Neural cell (in vitro differentiated cells): ENCODE results near the gene GCSAM. TPM values are rescaled to one million over a fixed set of nuclear protein-coding genes. Genes with fewer than 3 reads are reported as not detected.

Experiments
- polyA plus RNA-seq: library from polyadenylated mRNA; depleted of rRNA; stranded (reverse); fragments of >200 nt; gene quantifications from 2 replicates; pipeline ENCODE4 v1.2.3, GENCODE V29; 2014
- small RNA-seq, 3 experiments: library from RNA; depleted of rRNA; stranded (forward); fragments of <200 nt; gene quantifications; one replicate each; pipeline ENCODE3, GENCODE V24; 2012

GCSAM gene
- polyA plus RNA-seq, 1 donor from 2014 or later, result not detected

Small RNAs within 50 kb of the gene (small RNA-seq; reads per million reads assigned to genes)
- 0 reads per million in 3 experiments for gene MIR567

Other genes starting within 250 kb of the GCSAM start
- gene ABHD10, start 154.2 kb downstream of the GCSAM start, polyA plus RNA-seq, result 82.4 and 84.7 TPM in 2 replicates
- gene TAGLN3, start 134.3 kb downstream of the GCSAM start, polyA plus RNA-seq, result 519 and 568 TPM in 2 replicates
- 0.34 and 0.52 TPM in 2 replicates for gene TMPRSS7, start 98.5 kb downstream of the GCSAM start, polyA plus RNA-seq
- 0.21 TPM in 1 of 2 replicates, not detected in the other for gene C3orf52, start 46.9 kb downstream of the GCSAM start, polyA plus RNA-seq
- gene SLC9C1, start 161.0 kb upstream of the GCSAM start, polyA plus RNA-seq, result not detected in 2 replicates
- gene CD200, start 199.9 kb upstream of the GCSAM start, polyA plus RNA-seq, result 174 and 178 TPM in 2 replicates